H7 (cell line): ENCODE results near the gene CALN1. TPM values are rescaled to one million over a fixed set of nuclear protein-coding genes. Genes with fewer than 3 reads are reported as not detected.
"Not testable (repeated sequence)": the region's sequence is repeated elsewhere in the genome, so short reads cannot be mapped to it uniquely, and the experiment has no call there.

ENCODE experiments used
- DNase-seq: peaks from one replicate; pipeline ENCODE4 v3.0.0; 2012
- H3K27me3 ChIP-seq: 2 replicates; pipeline ENCODE4 v1.6.0; 2011; ENCODE audit warnings: mild to moderate bottlenecking, low read length; ENCODE audit not compliant: control insufficient read depth, insufficient read depth
- H3K36me3 ChIP-seq: replicated peaks from 2 replicates; pipeline ENCODE4 v1.5.1; 2011; ENCODE audit warnings: low read length; ENCODE audit not compliant: control insufficient read depth, insufficient read depth
- H3K4me3 ChIP-seq: 2 replicates; pipeline ENCODE4 v1.5.1; 2011; ENCODE audit warnings: low read depth, mild to moderate bottlenecking, control low read depth, low read length, moderate library complexity; ENCODE audit not compliant: insufficient read depth
- total RNA-seq: library from RNA; depleted of rRNA; stranded (reverse); fragments of >200 nt; shearing (Covaris generic); gene quantifications from 2 replicates; pipeline ENCODE4 v1.2.3, GENCODE V29; 2014

The CALN1 gene
- total RNA-seq, 1 experiment from 2014 or later, result 3.2 TPM

GRCh38 chr7:72078301-72078700, 333.8 kb downstream of the CALN1 start:
- H3K27me3 ChIP-seq, result no peaks in the 10 kb centered on the region
- H3K4me3 ChIP-seq, result no peak overlapping the region
- no peak for DNase-seq
- no peaks in the 10 kb centered on the region; the same call in 1 of the 2 replicates for H3K36me3 ChIP-seq

DNA sequence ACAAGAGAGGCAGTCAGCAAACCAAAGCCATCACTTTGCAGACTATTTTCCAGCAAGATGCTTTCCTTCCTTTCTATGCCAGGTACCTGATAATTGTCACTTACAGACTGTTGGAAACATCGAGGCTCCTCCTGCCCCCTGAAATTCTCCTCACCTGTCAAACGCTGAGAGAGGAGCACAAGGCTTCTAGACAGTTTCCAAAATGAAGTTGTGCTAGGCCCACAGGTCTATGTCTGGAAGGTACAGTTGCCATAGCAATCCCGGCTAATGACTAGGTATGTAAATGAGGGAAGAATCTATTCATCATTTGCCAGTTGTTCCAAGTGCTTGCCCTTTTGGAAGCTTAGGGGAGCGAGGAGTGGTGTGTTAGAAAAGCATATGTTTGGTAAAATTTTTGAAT, 334.4 kb downstream of the CALN1 start:
- Histone ChIP-seq H3K36me3 (no peaks in the 10 kb centered on the region; the same call in 1 of the 2 replicates), H3K27me3 (no peaks in the 10 kb centered on the region), H3K4me3 (no peak overlapping the region)
- no peak for DNase-seq

GRCh38 chr7:72072901-72073300, 339.2 kb downstream of the CALN1 start:
- no peak for DNase-seq
- H3K4me3 ChIP-seq, result no peak overlapping the region
- no peaks in the 10 kb centered on the region for H3K27me3 ChIP-seq
- no peaks in the 10 kb centered on the region for H3K36me3 ChIP-seq

DNA sequence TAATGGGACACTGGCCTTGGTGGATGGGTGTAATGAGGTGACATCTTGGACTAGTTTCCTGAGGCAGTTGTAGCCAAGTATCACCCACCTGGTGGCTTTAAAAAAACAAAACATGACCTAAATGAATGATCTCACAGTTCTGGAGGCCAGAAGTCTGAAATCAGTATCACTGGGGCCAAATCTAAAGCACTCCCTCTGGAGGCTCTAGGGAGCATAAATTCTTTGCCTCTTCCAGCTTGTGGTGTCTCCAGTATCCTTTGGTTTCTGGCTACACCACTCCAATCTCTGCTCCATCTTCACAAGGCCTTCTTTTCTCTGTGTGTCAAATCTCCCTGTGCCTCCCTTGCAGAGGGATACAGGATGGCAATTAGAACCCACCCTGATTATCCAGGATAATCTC, 342.9 kb downstream of the CALN1 start:
- Histone ChIP-seq H3K36me3 (no peaks in the 10 kb centered on the region), H3K27me3 (no peaks in the 10 kb centered on the region), H3K4me3 (no peak overlapping the region)
- DNase-seq, result no peak

- H3K36me3 ChIP-seq, DNase-seq, H3K4me3 ChIP-seq, H3K27me3 ChIP-seq: not testable (repeated sequence)
Measured at GRCh38 chr7:72065764-72066163, 346.4 kb downstream of the CALN1 start.

- no peaks in the 10 kb centered on the region for H3K36me3 ChIP-seq
- H3K4me3 ChIP-seq, result no peak overlapping the region
- H3K27me3 ChIP-seq, result no peaks in the 10 kb centered on the region
- DNase-seq, result no peak
Measured at GRCh38 chr7:72064916-72065315, 347.2 kb downstream of the CALN1 start.

GRCh38 chr7:72063330-72063729, 348.8 kb downstream of the CALN1 start:
- no peak for DNase-seq
- H3K27me3 ChIP-seq, result no peaks in the 10 kb centered on the region
- no peak overlapping the region for H3K4me3 ChIP-seq
- H3K36me3 ChIP-seq, result no peaks in the 10 kb centered on the region

- H3K4me3 ChIP-seq, result no peak overlapping the region
- no peak for DNase-seq
- H3K36me3 ChIP-seq, result no peaks in the 10 kb centered on the region
- no peaks in the 10 kb centered on the region for H3K27me3 ChIP-seq
Measured at GRCh38 chr7:72062666-72063065, 349.5 kb downstream of the CALN1 start.

- no peak for DNase-seq
Measured at GRCh38 chr7:72059925-72060324, 352.2 kb downstream of the CALN1 start.

DNA sequence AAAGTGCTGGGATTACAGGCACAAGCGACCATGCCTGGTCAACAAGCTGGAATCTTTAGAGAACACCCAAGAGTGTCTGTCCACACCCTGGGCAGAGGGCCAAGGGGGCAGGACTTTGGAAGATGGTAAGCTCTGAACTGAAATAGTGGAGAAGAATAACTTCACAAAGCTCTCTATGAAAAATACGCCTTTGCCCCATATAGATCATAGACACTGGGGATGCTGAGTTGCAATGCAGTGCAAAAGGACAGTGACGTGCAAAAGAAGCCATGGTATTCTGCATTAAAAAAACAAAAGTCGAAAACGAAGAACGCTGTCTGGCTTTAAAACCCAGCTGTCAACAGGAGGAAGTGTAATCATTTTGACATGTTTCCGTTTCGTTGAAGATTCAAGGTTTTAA, 353.6 kb downstream of the CALN1 start:
- H3K27me3 ChIP-seq, result no peaks in the 10 kb centered on the region
- H3K36me3 ChIP-seq, result no peaks in the 10 kb centered on the region
- no peak for DNase-seq
- H3K4me3 ChIP-seq, result no peak overlapping the region

More at GRCh38 chr7:72059925-72060324, 352.2 kb downstream of the CALN1 start:
- no peaks in the 10 kb centered on the region for H3K27me3 ChIP-seq
- H3K4me3 ChIP-seq, result no peak overlapping the region
- H3K36me3 ChIP-seq, result no peaks in the 10 kb centered on the region

GRCh38 chr7:72057796-72058195, 354.3 kb downstream of the CALN1 start:
- Histone ChIP-seq H3K4me3 (no peak overlapping the region), H3K36me3 (no peaks in the 10 kb centered on the region), H3K27me3 (no peaks in the 10 kb centered on the region)
- DNase-seq, result no peak

- Histone ChIP-seq H3K36me3 (no peaks in the 10 kb centered on the region), H3K4me3 (no peak overlapping the region), H3K27me3 (no peaks in the 10 kb centered on the region)
- no peak for DNase-seq
Measured at GRCh38 chr7:72057231-72057630, 354.9 kb downstream of the CALN1 start.

GRCh38 chr7:72055426-72055825, 356.7 kb downstream of the CALN1 start:
- no peak for DNase-seq
- H3K36me3 ChIP-seq, result no peaks in the 10 kb centered on the region
- no peaks in the 10 kb centered on the region for H3K27me3 ChIP-seq
- no peak overlapping the region for H3K4me3 ChIP-seq

DNA sequence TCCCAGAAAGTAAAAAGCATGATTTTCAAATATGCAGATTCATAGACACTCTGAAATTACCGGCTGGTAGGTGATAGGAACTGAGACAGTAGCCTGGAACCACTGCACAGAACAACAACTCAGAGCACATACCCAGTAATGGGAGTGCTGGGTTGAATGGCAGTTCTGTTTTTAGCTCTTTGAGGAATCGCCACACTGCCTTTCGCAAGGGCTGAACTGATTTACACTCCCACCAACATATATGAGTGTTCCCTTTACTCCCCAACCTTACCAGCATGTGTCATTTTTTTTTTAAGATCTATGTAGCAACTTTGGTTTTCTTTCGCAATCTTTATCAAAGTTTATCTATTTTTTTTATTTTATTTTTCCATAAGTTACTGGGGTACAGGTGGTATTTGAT, 358.8 kb downstream of the CALN1 start:
- H3K27me3 ChIP-seq, result no peaks in the 10 kb centered on the region
- H3K36me3 ChIP-seq, result no peaks in the 10 kb centered on the region
- H3K4me3 ChIP-seq, result no peak overlapping the region
- no peak for DNase-seq

DNA sequence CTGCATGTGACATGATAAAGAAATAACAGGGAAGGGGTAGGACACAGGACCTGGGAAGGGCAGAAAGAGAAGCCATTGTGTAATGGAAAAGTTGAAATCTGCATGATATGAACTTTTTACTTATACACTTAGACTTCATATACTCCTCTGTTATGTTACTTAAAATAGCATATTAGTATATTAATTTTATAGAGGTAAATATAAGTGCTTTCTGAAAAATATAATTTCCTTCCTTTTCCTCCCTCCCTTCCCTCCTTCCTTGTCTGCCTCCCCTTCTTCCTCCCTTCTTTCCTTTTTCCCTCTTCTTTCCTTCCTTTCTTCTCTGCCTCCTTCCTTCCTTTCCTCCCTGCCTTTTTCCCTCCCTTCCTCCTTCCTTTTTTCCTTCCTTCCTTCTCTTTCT, 363.7 kb downstream of the CALN1 start:
- Histone ChIP-seq H3K36me3 (no peaks in the 10 kb centered on the region), H3K27me3 (no peaks in the 10 kb centered on the region), H3K4me3 (no peak overlapping the region)
- DNase-seq, result no peak

DNA sequence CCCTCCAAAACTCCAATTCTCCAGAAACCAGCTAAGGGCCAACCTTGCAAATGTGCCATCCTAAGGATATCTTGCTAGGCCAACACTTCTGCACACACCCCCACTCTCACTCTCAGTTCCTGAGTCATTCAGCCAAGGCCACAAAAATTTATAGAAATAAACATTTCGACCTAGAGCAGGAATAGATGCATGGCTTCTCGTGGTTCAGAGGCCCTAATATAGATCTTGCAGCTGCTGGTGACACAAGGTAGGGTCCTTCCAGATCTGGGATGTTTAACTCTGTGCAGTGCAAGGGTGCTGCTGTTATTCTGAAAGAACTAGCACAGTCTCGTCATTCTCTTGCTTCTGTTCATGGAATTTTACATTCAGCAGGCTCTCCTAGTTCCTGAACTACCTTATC, 369.3 kb downstream of the CALN1 start:
- no peak for DNase-seq
- no peaks in the 10 kb centered on the region for H3K36me3 ChIP-seq
- H3K27me3 ChIP-seq, result no peaks in the 10 kb centered on the region
- H3K4me3 ChIP-seq, result no peak overlapping the region
